Stimulated activated CD4-positive, alpha-beta T cell treated with anti-CD3 and anti-CD28 coated beads, Interleukin-12 subunit alpha, Interleukin-12 subunit beta, amount 100 ng/mL, for 4 hours (primary cell): ENCODE measurements around the gene SHROOM2.
"Not testable (repeated sequence)": the region's sequence is repeated elsewhere in the genome, so short reads cannot be mapped to it uniquely, and the experiment has no call there.

Experiments
- DNase-seq: peaks from one replicate; pipeline ENCODE4 v3.0.0-alpha.2; 2020

Gene SHROOM2

GRCh38 chrX:9785944-9786797 lies at the start of gene SHROOM2:
TSS of gene SHROOM2 (plus strand) at chrX:9786429. CDS start at chrX:9786546, 117 bp downstream.
- DNase-seq, result no peak

GRCh38 chrX:9737363-9737762 lies 48.9 kb upstream of the SHROOM2 start:
- DNase-seq, result no peak

DNA sequence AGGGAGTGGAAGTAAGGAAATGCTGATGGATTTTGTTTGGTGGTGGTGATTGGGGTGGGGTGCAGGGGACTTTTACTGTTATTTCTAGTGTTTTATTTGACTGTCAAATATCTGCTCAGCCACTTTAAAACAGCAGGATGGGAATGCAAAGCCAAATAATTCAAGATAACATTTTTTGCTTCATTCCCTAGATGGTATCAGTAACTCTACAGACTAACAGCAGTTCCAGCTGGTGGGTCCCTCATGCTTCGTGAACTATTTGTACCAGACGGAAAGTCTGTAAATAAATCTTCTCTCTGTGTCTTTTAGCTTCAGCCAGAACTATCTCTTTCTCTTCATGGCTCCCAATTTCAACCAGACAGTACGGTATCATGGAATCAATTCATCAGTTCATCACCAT lies 48.1 kb upstream of the SHROOM2 start:
- no peak for DNase-seq

DNA sequence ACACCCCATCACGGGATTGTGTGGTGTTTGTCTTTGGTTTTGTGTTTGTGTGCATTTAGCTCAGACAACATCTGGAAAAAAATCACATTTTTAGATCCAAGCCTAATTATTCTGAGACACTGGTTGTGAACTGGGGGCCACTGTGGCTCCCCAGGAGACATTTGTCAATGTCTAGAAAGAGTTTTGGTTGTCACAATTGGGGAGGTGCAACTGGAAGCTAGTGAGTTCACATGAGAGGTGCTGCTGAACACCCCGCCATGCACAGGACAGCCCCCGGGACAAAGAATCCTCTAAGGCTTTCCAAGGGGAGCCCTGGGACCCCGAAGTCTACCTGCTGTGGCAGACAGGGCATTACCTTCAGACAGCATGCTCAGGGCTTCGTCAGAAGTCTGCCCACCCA lies 47.1 kb upstream of the SHROOM2 start:
- DNase-seq, result no peak

GRCh38 chrX:9745417-9746115 lies 40.7 kb upstream of the SHROOM2 start:
- no peak for DNase-seq

GRCh38 chrX:9746148-9746888 lies 39.9 kb upstream of the SHROOM2 start:
- no peak for DNase-seq

GRCh38 chrX:9747644-9748043 lies 38.6 kb upstream of the SHROOM2 start:
- no peak for DNase-seq

GRCh38 chrX:9749146-9749692 lies 37.0 kb upstream of the SHROOM2 start:
- no peak for DNase-seq

DNA sequence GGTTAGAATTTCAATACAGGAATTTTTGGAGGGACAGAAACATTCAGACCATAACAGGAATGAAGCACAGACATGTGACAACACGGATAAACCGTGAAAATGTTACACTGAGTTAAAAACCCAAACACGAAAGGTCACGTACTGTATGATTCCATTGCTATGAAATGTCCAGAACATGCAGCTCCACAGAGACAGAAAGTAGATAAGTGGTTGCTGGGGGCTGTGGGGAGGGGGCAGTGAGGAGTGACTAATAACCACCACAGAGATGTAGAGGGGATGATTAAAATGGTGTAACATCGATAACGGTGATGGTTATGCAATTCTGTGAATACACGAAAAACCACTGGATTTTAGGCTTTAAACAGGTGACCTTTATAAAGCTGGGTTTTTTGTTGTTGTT lies 28.9 kb upstream of the SHROOM2 start:
- no peak for DNase-seq

DNA sequence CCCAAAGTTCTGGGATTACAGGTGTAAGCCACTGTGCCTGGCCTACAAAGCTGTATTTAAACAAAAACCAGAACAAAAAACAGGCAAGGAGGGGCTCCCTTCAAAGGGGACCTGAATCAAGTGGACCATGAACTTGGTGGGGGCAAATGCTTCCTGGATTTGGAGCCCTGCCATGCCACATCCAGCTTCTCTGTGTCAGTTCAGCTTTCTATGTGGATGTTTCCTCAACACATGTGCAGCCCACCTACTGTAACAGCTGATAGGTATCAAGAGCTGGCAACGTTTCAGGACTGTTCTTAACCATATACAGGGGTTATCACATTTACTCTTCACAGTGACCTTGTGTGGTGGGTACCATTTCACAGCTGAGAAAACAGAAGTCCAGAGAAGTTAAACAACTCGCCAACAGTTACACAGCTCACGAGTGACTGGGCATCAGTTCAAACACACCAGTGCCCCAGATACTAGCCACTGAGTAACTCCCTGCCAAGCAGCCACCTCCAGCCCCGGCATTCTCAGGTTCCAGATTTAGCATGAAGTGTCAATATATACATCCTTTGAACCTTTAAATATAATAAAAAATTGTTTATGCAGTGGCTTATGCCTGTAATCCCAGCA lies 28.1 kb upstream of the SHROOM2 start:
- no peak for DNase-seq

DNA sequence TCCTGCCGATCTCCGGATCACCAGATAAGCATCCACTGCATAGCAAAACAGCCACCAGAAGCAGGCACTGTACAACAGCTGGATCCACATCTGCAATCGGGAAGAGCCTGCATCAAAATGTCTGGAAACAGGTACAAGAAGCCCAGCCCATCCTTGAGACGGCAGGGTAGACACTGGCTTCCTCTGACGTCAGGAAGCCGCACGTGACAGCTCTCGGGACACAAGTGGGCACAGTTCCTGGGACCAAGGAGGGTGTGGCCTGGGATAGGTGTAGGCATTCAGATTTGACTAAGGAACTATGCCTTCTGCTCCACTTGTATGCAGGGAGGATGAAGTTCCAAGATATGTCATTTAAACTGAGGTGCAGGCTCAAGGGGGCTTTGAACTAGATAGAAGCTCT lies 26.9 kb upstream of the SHROOM2 start:
- DNase-seq, result no peak

DNA sequence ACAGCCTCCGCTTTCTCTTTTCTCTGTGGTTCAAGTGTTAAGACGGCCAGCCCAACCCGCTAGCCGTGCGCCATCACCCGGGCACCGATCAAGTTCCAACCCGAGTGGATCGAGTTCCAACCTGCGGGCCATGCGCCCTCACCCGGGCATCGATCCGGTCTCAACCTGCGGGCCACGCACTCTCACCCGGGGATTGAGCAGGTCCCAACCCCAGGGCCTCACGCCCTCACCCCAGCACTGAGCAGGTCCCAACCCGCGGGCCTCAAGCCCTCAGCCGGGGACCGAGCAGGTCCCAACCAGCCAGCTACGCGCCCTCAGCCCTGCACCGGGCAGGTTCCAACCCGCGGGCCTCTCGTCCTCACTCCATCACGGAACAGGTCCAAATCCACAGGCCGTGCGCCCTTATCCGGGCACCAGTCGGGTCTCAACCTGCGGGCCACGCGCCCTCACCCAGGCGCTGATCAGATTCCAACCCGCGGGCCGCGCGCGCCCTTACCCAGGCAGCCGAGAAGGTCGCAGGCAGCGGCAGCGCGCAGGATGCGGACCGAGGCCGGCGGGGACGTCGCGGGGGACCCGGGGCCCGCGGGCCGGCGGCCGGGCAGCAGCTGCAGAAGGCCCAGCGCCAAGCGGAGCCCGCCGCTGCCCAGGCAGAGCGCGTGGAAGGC lies 21.0 kb upstream of the SHROOM2 start:
- no peak for DNase-seq

DNA sequence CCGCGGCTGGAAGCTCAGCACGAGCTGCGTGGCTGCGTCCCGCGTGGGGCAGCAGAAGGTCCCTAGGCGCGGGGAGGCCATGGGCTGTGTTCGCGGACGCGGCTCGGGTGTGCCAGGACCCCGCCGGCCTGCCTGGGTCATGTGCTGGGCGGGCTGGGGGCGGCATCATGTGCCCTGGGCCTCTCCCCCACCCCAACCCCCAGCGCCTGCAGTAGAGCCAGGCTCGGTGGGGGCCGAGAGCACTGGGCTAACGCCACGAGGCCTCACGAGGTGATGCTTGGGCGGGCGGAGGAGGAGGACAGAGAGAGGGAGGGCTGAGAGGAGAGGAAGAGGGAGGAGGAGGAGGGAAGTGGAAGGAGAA lies 20.5 kb upstream of the SHROOM2 start, which contains the start of gene GPR143:
TSS of gene GPR143 (minus strand) at position 111 of the 361 bp plus-strand sequence. CDS start at position 81, 30 bp downstream.
- DNase-seq, result no peak

- no peak for DNase-seq
Observed at GRCh38 chrX:9767375-9767774, 18.9 kb upstream of the SHROOM2 start.

GRCh38 chrX:9768321-9768839 lies 17.8 kb upstream of the SHROOM2 start:
- DNase-seq, result not testable (repeated sequence)

DNA sequence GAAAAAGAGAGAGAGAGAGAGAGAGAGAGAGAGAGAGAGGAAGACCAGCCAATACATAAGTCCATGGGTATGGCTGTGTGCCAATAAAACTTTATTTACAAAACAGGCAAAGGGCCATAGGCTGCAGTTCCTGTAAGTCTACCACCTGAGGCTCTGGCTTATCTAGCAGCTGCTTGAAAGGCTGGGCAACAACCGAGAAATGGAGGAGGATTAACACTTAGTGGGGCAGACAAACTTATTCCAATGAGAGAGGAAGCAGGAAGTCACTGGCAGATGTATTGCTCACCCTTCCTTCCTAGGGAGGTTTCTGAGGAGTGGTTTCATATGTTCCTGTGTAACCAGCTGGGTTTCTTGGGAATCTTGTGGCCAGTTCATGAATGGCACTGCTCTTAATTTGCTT lies 15.9 kb upstream of the SHROOM2 start:
- no peak for DNase-seq

DNA sequence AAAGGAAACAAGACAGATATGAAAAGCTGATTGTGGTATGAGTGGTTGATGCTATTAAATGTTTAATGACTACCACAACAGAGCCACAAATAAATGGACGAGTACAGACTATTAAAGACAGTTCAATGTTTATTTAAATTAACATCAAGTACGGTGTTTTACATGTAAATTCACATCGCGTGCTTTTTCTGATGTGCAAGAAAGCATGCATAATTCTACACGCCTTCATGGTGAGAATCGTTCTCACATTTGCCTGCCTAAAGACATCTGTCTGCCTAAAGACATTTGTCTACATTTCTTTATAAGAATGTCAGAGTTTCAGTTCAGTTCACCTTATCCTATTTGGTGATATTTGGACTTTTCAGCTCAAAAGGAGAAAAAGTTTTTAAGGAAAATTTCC lies 13.3 kb upstream of the SHROOM2 start:
- DNase-seq, result no peak

DNA sequence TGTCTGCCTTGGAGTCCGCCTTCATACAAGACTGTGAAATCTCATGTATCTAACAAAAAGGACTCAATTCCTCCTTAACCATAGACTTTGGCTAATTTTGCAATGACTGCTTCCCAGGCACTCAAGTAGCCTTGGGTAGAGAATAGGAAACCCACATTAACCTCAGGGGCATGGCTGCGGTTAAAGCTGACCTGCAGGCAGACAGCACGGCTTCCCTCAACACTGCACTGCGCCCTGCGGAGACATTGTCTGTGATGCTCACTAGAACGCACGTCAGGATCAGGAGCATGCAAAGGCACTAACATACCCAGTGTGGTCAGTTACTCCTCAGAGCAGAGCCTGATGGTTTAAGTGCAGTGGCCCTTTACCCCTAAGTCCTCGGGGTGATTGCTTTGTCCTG lies 10.3 kb upstream of the SHROOM2 start:
- DNase-seq, result no peak

DNA sequence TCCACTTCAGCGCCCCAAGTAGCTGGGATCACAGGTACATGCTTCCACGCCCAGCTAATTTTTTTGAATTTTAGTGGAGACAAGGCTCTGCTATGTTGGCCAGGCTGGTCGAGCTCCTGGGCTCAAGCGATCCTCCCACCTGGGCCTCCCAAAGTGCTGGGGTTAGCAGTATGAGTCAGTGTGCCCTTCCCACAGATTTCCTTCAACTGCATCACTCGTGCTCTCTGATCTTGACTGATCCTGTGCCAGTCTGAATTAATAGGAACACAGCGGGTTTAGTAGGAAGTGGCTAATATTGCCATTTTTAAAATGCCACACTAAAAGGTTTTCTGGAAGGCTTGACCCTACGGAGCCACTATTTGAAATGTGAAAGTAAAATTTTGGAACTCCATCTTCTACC lies 4.3 kb upstream of the SHROOM2 start:
- no peak for DNase-seq

- DNase-seq, result no peak
Observed at GRCh38 chrX:9784332-9784731, 1.9 kb upstream of the SHROOM2 start.

DNA sequence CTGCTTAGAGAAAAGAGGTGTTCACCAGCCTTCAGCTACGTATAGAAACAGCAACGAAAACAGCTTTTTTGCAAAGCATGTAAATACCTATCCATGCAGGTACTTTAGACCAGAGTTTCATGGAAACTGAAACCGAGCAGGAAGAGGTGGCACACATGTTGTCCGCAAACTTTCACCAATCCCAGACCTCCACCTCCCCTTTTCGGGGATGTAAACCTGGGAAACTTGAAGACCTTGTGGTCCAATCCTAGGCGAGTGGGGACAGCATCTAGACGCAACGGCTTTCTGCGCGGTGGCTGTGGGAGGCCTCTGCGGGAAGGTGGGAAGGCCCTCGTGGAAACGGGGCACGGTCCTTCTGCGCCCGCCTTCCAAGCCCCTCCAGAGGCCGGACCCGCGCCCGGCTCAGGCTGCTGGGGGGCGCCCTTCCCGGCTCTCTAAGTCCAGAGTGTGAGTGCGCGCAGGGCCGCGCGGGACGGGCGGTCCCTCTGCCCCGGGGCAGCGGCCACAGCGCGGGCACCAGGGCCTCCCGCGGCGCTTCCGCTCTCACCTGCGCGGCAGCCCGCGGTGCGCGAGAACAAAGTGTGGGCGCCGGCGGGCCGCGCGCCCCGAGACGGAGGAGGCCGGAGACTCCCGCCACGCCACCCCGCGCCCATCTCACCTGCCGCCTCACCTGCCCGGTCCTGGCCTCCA lies 830 bp upstream of the SHROOM2 start:
- DNase-seq, result no peak
